Suprapubic skin (tissue), 4 donors: ENCODE data around the gene TMEM116. TPM values are rescaled to one million over a fixed set of nuclear protein-coding genes. Genes with fewer than 3 reads are reported as not detected.
"Not testable (repeated sequence)": the region's sequence is repeated elsewhere in the genome, so short reads cannot be mapped to it uniquely, and the experiment has no call there.

Experiments
- DNase-seq, 2 donors: peaks; one replicate each; pipeline ENCODE4 v3.0.0-alpha.2; 2019; ENCODE audit warnings: low spot score in 2 of 2
- H3K27ac ChIP-seq: fragments of 200-600 bp; sonication (generic); one replicate; pipeline ENCODE4 v1.5.1; 2019
- H3K27me3 ChIP-seq: fragments of 200-600 bp; sonication (generic); one replicate; pipeline ENCODE4 v1.5.1; 2019
- H3K36me3 ChIP-seq: fragments of 200-600 bp; sonication (generic); one replicate; pipeline ENCODE4 v1.5.1; 2019
- H3K4me1 ChIP-seq: fragments of 200-600 bp; sonication (generic); one replicate; pipeline ENCODE4 v1.5.1; 2019
- H3K4me3 ChIP-seq: fragments of 200-600 bp; sonication (generic); one replicate; pipeline ENCODE4 v1.5.1; 2019; ENCODE audit warnings: mild to moderate bottlenecking
- H3K9me3 ChIP-seq: fragments of 200-600 bp; sonication (generic); one replicate; pipeline ENCODE4 v1.5.1; 2019
- CTCF ChIP-seq, 2 donors: fragments of 200-600 bp in 1 of 2; fragments of 450-650 bp in 1 of 2; sonication (generic) in 1 of 2; IDR thresholded peaks; one replicate each; pipeline ENCODE4 v1.5.1; 2016 to 2019; ENCODE audit warnings: antibody characterized with exemption in 2 of 2, mild to moderate bottlenecking in 1 of 2, moderate library complexity in 1 of 2
- EP300 ChIP-seq: sonication (generic); formaldehyde crosslinking; IDR thresholded peaks from one replicate; pipeline ENCODE4 v1.6.1; 2017; ENCODE audit warnings: antibody characterized with exemption
- POLR2A ChIP-seq, 2 donors: fragments of 450-650 bp; IDR thresholded peaks; one replicate each; pipeline ENCODE4 v1.6.1; 2017; ENCODE audit warnings: antibody characterized with exemption in 2 of 2, mild to moderate bottlenecking in 2 of 2, moderate library complexity in 2 of 2
- POLR2AphosphoS5 ChIP-seq, 3 donors: sonication (generic); formaldehyde crosslinking; IDR thresholded peaks; one replicate each; pipeline ENCODE4 v1.6.1; 2017; ENCODE audit warnings: antibody characterized with exemption in 3 of 3
- WGBS: methylation state at CpG from one replicate; pipeline ENCODE4 v1.1.5; 2018; 5-methylcytosine and 5-hydroxymethylcytosine counted together
- total RNA-seq, 4 donors: library from RNA; depleted of rRNA; stranded (reverse); fragments of >200 nt; gene quantifications; one replicate each; pipeline ENCODE4 v1.1.0, GENCODE V29; 2016

TMEM116 gene
- total RNA-seq, result 10 to 100 TPM; 16.0 to 25.1 (median 22.8) TPM

- H3K27me3 ChIP-seq, result no peaks in the 10 kb centered on the region
- no peaks in the 10 kb centered on the region for H3K9me3 ChIP-seq
- TF ChIP-seq POLR2A (IDR thresholded peaks at IDR 0.05), result peak; percentile 67 to 94
- TF ChIP-seq EP300, result no peak
- TF ChIP-seq CTCF (IDR thresholded peaks at IDR 0.05), result peak; percentile 73 to 77
- TF ChIP-seq POLR2AphosphoS5 (IDR thresholded peaks at IDR 0.05), result peak; percentile 92 to 93 (median 92)
- H3K4me1 ChIP-seq, result peaks cover 49% of the 10 kb centered on the region
- peak within 1 kb of the TSS; percentile 97 for H3K27ac ChIP-seq
- DNase-seq, result peak; percentile 100
- peaks cover 7% of the 10 kb centered on the region for H3K36me3 ChIP-seq
- WGBS, result under 1% methylated on average over 57 of the region's 67 CpGs
- H3K4me3 ChIP-seq, result peak within 1 kb of the TSS; percentile 83
Observed at GRCh38 chr12:112012775-112013600, at the start of gene TMEM116, which contains the start of gene ERP29. Gene TMEM116 (minus strand): TSS chr12:112013165. CDS start chr12:112005270, 7,895 bp downstream. Gene ERP29 (plus strand): TSS chr12:112013426. CDS start chr12:112013466, 40 bp downstream.

GRCh38 chr12:112061137-112061536 is 48.2 kb upstream of the TMEM116 start:
- Histone ChIP-seq H3K27me3 (no peaks in the 10 kb centered on the region), H3K4me3 (no peak overlapping the region), H3K36me3 (peaks cover 96% of the 10 kb centered on the region), H3K4me1 (no peaks in the 10 kb centered on the region), H3K9me3 (no peaks in the 10 kb centered on the region), H3K27ac (no peak overlapping the region)
- 93% methylated on average over 2 of the region's 2 CpGs for WGBS
- TF ChIP-seq CTCF (IDR thresholded peaks at IDR 0.05) (no peak), EP300 (no peak), POLR2AphosphoS5 (IDR thresholded peaks at IDR 0.05) (no peak), POLR2A (IDR thresholded peaks at IDR 0.05) (no peak)
- no peak for DNase-seq

DNA sequence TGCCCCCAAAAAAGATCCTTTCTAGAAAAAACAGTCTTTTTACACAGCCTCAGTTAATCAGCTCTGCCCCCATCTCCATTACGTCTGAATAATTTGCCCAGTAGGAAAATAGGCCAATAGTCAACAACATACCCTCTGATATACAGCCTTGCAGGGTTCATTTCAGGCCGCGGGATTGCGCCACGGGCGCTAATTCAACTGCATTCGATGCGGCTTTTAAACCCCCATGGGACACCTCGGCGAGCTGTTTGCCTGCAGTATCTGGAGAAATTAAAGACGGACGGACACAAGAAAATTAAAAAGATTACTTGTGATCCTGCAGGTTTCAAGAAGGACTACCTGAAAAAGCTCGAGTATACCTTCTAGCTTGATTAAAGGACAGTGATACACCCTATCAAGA is 36.4 kb upstream of the TMEM116 start:
- no peak overlapping the region for H3K27ac ChIP-seq
- no peak overlapping the region for H3K4me3 ChIP-seq
- 96% methylated on average over 13 of the region's 13 CpGs for WGBS
- no peaks in the 10 kb centered on the region for H3K27me3 ChIP-seq
- H3K4me1 ChIP-seq, result no peaks in the 10 kb centered on the region
- peaks cover 77% of the 10 kb centered on the region for H3K36me3 ChIP-seq
- TF ChIP-seq POLR2A (IDR thresholded peaks at IDR 0.05) (no peak), CTCF (IDR thresholded peaks at IDR 0.05) (no peak), EP300 (no peak), POLR2AphosphoS5 (IDR thresholded peaks at IDR 0.05) (no peak)
- H3K9me3 ChIP-seq, result no peaks in the 10 kb centered on the region
- DNase-seq, result no peak

DNA sequence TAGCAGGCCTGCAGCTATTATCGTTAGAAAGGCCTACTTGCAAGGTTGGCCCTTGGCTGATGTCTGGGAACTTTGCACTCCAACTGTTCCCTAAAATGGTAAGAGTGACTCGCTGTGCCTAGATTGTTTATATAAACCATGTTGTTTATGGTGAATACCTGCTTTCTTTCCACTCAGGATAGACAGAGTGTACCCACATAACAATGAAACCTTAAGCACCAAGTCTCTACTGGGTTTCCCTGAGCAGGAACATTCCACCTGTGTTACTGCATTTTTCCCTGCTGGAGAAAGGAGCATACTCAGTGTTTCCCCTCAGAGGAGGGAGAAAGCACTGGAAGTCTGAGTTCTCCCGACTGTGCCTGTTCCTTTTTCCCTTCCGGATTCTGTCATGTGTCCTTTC is 33.0 kb upstream of the TMEM116 start:
- no peaks in the 10 kb centered on the region for H3K4me1 ChIP-seq
- WGBS, result 81% methylated on average over 4 of the region's 4 CpGs
- H3K9me3 ChIP-seq, result no peaks in the 10 kb centered on the region
- H3K27me3 ChIP-seq, result no peaks in the 10 kb centered on the region
- H3K36me3 ChIP-seq, result peaks cover 85% of the 10 kb centered on the region
- H3K27ac ChIP-seq, result no peak overlapping the region
- no peak for DNase-seq
- no peak overlapping the region for H3K4me3 ChIP-seq
- TF ChIP-seq POLR2A (IDR thresholded peaks at IDR 0.05) (no peak), EP300 (no peak), CTCF (IDR thresholded peaks at IDR 0.05) (no peak), POLR2AphosphoS5 (IDR thresholded peaks at IDR 0.05) (no peak)

DNA sequence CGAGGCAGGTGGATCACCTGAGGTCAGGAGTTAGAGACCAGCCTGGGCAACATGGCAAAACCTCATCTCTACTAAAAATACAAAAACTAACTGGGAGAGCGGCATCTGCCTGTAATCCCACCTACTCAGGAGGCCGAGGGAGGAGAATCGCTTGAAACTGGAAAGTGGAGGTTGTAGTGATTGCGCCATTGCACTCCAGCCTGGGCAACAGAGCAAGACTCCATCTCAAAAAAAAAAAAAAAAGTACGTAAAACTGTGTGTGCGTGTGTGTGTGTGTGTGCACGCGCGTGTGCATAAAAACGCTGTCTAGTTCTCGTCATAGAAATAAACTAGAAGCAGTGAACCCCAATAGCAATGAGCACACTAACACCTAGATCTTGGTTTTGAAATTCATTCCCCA is 23.6 kb upstream of the TMEM116 start:
- H3K27ac ChIP-seq, H3K27me3 ChIP-seq, H3K4me3 ChIP-seq, DNase-seq, H3K9me3 ChIP-seq, H3K4me1 ChIP-seq: not testable (repeated sequence)
- peaks cover 86% of the 10 kb centered on the region for H3K36me3 ChIP-seq
- 93% methylated on average over 12 of the region's 12 CpGs for WGBS
